HG03378 (cell line): ENCODE measurements around the gene MAGI2.
"Not testable (repeated sequence)": the region's sequence is repeated elsewhere in the genome, so short reads cannot be mapped to it uniquely, and the experiment has no call there.

Experiments
- ATAC-seq: cut with Tn5 transposase; IDR thresholded peaks from one replicate; pipeline ENCODE4 v1.9.1; 2021; ENCODE audit warnings: mild to moderate bottlenecking, moderate library complexity; ENCODE audit not compliant: unreplicated experiment

The MAGI2 gene

DNA sequence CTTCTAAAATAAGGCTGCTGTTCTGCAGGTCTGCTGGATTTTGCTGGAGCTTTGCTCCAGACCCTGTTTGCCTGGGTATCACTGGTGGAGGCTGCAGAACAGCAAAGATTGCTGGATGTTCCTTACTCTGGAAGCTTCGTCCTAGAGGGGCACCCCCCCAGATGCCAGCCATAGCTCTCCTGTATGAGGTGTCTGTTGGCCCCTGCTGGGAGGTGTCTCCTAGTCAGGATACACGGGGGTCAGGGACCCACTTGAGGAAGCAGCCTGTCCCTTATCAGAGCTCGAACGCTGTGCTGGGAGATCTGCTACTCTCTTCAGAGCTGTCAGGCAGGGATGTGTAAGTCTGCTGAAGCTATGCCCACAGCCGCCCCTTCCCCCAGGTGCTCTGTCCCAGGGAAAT is 382.3 kb downstream of the MAGI2 start:
- not testable (repeated sequence) for ATAC-seq

DNA sequence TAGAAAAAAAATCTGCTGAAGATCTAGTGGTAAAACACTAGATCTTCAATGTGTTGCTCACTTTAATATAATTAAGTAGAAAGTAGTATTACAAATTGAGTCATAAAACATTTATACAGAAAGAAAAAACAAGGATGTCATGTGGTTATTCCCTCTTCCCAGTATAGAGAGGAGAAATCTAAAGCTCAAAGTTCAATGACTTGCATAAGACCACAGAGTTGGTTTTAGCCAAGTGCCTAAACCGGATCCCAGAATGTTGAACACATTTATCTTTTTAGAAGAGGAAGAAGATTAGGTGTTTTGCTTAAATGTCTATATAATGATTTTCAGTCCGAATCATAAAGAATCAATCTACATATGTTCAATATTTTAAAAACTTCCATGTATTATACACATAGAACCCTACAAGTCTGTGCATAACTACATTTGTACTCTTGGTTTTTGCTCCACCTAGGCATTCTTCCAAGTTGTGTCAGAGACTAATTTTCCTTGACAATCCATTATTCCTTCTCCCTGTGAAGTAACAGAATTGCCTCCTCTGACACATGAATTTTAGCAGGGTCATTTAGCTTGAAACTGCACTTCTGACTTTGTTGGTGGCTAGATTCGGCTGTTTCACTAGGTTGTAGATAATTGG is 389.2 kb downstream of the MAGI2 start:
- no peak for ATAC-seq

DNA sequence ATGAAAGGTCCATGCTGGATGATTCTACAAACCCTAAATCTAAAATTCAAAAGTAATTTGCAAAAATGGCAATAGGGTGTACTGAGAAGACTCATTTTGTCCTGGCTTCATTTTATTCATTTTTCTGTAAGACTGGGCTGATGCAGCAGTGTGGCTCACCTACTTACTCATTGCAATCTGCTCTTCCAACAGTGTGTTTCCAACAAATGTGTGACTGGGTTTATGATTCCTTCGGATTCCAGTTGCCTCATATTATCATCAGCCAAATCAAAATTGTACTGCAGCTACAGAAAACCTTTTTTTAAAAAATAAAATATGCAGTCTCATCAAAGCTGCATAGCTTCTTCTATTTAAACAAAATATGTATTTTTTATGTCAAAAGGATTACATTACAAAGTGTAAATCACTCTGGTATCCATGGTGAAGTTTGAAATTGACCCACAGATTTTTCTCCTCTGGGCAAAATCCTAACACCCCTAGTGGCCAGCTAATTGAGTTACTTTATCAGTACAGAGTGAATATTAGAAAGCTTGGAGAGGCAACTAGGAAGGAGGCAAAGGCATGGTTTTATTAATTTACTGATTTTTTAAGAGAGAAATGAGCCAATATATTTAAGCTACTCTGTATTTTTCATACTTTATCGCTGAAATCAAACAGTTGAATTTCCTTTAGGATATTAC is 390.3 kb downstream of the MAGI2 start:
- no peak for ATAC-seq

DNA sequence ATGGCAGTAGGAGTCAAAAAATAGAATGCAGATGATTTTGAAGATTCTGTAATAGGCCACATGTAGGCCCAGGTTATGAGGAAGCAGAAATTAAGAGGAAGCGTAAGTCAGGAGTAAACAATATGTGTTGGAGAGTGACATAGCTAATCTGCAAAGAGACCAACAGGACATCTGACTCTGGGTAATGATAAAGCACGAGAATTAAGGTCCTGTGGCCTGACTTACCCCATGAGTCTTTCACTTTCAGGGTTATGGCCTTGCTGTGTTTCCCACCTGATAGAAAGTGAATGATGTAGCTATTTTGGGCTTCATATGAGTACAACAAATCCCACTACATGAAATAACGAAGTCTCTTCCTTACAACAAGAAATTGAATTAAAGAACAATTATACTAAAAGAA is 393.0 kb downstream of the MAGI2 start:
- ATAC-seq, result no peak

DNA sequence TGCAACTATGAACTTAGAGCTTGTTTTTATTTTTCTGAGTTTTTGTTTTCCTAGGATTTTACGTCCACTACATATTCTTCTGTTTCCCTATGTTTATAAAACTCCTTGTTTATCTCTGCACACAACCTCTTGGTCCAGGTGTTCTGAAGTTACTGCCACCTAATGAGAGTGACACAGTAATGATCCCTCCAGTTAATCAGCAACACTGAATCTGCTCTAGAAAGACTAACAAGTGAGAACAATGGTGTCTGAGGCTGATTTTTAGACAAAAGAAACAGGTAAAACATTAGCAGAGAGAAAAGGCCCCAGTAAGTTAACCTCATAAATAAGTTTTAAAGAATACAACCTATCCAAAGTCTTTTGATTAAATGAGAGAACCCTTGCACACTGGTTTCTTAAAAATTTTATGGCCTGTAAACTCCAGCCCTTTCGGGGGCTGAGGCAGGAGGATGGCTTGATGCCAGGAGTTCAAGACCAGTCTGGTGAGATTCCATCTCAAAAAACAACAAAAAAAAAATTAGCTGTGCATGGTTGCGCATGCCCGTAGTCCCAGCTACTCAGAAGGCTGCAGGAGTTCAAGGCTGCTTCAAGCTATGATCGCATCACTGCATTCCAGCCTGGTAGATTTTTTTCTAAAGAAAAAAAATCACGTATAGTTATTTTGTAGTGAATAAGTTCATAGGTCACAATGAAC is 397.6 kb downstream of the MAGI2 start:
- ATAC-seq, result no peak

DNA sequence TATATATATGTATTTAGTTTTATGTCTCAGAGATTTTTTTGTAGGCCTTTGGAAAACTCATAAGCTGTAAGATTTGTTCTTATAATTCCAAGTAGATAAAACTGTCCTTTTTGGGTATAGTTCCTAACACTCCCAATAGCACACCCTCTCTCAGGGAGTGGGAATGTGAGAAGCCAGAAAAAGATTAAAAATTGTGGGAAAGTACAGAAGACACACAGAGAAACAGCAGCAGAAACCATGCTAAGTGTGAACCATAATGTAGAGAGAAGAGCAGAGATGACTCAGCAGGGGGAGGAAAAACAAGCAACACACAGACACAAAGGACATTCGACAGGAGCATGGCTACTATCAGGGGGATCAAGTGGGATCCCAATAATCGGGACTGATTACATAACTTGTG is 401.6 kb downstream of the MAGI2 start:
- no peak for ATAC-seq

DNA sequence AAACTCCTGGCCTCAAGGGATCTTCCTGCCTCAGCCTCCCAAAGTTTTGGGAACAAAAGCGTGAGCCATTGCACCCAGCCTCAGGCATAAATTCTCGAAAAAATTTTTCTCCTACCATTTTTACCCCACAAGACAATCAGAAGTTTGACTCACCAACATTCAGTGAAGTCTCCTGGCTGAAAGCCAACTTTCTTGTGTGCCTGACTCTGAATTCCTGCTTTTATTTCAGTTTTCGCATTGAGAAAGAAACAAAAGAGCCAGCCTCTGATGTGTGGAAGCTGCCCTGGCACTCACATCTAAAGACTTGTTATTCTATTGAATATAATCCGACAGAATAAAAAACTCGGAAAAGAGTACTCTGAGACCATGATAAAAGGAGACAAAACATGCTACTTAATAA is 402.9 kb downstream of the MAGI2 start:
- ATAC-seq, result no peak

DNA sequence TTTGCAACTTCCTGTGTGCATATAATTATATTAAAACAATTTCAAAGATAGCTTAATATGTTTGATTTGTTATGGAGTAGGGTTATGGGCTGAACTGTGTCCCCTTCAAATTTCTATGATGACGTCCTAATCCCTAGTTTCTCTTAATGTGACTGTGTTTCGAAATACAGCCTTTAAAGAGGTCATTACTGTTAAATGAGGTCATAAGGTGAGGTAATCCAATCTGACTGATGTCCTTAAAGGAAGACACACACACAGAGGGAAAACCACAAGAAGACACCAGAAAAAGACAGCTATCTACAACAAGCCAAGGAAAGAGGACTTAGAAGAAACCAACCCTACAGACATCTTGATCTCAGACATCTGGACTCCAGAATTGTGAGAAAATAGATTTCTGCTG is 407.4 kb downstream of the MAGI2 start:
- no peak for ATAC-seq

DNA sequence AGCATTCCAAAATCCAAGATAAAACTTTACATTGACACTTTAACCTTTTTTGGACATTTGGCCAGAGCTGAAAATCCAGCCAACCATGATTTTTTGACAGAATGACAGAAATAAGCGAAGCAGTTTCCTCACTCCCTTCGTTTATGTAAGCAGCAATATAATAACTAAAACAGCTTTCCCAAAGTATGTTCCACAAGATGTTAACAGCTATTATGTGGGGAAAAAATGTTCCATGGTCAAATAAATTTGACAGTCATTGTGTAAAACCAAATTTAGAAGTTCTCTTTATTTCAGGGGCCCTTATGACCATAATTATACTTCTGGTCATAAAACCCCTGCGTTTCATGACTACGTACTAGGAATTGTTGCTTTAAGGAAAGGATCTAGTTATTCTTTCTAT is 416.5 kb downstream of the MAGI2 start:
- no peak for ATAC-seq

DNA sequence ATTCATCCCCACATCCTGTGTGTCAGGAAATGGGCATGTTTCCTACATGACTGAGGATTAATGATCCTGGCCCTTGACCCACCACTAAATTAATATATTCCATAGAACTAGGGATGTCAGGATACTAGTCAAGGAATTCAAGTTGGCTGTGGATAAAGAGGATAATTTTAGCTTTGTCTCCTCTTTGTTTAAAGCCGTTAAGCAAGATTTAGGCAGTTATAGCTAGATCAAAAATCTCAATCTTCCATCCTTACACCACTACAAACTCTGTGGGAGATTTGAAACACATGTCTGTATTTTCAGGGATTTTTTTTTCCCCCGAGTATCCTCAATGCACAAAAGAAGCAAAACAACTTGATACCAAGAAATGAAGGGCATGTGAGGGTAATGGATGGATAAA is 417.1 kb downstream of the MAGI2 start:
- no peak for ATAC-seq

DNA sequence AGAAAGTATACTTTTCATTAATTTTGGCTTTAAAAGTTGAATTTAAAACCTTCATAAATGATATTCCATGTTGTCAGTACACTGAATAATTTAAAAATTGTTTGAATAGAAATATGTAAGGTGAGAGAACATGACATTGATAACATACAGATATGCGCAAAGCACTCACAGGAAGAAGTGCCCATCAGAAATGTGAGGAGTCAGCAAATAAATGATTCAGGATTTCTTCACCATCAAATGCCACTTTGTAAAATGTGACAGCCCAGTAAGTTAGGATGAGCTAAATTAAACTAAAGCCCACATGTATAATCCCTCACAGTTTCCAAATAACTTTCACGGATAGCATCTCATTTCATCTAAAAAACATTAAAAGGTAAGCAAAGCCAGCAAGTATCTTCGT is 417.6 kb downstream of the MAGI2 start:
- no peak for ATAC-seq

DNA sequence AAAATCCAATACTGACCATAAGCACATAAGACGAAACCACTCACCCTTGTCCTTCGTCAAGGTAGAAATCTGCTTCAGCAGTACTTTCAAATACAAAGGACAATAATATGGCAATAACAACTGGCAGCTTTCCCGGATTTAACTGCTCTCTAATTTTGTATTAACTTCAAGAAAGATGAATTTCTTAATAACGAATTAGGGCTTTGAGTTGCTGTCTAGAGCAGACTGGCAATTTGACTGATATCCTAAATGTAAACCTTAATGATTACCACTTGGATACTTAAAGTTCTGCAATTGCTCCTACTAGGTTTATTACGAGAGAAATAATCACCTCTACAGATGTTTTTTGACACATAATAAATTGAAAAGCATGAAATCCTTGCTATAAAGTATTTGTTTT is 418.7 kb downstream of the MAGI2 start:
- ATAC-seq, result no peak

DNA sequence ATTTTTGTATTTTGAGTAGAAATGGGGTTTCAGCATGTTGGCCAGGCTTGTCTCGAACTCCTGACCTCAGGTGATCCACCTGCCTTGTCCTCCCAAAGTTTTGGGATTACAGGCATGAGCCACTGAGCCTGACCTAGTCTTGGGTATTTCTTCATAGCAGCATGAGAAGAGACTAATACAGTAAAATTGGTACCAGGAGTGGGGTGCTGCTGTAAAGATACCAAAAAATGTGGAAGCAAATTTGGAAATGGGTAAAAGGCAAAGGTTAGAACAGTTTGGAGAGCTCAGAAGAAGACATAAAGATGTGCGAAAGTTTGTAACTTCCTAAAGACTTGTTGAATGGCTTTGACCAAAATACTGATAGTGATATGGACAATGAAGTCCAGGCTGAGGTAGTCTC is 433.8 kb downstream of the MAGI2 start:
- not testable (repeated sequence) for ATAC-seq

DNA sequence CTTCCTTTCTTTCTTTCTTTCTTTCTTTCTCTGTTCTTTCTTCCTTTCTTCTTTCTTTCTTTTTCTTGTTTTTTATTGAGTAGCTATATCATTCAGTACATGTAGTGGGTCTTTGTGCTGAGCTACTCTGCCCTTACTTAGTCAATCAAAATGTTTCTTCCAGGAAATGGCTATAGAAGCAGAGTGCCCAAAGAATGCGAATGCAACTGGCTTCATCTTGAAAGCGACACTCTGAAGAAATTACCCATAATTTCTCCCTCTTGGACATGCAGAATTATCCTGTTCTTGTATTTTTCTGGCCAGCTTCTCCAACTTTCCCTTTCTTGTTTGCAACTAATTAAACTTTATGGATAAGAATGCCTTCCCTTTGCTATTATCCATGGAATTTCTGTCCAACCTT is 441.5 kb downstream of the MAGI2 start:
- ATAC-seq, result no peak

DNA sequence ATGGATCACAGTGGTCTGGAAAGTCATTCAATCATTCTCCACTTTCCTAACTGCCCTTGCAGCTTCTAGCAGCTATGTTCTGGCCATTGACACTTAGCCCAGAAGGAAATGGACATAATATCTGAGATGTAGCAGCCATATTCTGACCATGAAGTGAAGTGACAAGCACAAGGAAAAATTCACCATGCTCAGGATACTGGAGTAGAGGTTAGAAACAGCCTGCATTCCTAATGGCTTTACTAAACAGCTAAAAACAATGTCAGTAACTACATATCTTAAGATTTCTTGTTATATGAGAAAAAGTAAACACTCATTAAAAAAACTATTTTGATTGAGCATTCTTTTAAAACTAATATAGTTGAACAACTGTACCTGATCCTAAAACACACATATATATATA is 443.8 kb downstream of the MAGI2 start:
- ATAC-seq, result no peak

DNA sequence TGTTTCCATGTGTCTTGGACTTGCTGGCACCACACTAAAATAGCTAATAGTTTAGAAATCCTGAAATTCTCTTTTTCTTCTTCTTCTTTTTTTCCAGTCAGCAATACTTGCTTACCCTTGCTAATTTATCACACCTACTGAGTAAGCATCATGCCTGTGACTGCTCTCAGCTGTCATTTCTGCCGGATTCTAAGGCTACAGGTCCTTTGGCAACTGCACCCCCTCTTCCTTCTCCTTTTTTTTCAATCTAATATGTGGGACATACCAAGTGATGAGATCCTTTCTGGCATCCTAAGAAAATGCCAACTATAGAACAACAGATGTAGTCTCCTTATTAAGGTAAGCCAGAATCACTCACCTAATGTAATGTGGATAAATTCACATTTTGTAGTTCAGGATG is 444.7 kb downstream of the MAGI2 start:
- no peak for ATAC-seq

DNA sequence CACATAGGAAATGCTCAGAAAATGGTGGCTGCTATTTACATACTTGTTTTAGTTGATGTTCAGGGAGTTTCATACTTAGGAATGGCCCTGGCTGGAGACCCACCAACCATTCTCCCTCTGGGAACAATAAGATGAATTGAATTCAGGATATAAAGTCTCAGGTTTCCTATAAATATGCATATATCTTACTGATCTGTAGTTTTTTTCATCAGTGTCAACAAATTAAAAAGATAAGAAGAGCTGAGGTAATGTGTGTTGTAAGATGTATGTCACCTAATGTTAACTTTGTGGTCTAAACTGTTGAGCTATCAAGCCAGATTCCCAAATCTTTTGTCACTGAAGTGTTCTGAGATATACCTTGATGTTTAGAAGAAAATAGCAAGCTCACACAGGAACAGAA is 457.5 kb downstream of the MAGI2 start:
- no peak for ATAC-seq

DNA sequence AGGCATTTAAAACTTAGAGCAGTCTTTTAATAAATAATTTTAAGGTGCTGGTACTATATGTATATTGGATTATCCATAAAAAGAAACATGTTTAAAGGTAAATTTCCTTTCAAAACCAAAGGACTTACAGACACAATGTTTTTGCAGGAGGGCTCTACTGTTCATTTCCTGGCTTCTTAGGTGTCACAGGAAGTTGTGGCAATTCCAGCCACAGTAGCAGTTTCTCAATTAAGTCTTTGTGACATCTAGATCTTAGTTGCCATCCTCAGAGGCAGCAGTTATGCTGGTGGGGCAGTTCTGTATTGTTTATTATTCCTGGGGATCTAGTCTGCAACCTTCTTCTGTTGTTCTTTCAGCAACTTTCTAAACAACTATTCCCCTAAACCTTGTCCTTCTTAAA is 460.1 kb downstream of the MAGI2 start:
- no peak for ATAC-seq

DNA sequence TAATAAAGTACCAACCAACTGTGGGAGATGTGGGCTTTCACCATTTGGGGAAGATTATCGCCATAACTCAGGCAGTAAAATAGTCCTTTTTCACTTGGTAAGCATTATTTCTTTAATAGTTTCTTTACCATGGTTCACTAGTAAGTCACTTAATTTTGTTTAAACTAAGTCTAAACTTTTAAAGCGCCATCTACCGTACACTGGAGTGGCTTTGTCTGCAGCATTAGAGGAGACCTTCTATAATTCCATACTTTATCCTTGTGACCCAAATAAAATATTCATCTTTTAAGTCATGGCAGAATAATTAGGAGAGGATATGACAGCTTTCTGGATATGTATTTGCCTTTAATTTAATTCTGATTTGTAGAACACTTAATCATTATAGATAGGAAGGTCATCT is 468.0 kb downstream of the MAGI2 start:
- no peak for ATAC-seq

DNA sequence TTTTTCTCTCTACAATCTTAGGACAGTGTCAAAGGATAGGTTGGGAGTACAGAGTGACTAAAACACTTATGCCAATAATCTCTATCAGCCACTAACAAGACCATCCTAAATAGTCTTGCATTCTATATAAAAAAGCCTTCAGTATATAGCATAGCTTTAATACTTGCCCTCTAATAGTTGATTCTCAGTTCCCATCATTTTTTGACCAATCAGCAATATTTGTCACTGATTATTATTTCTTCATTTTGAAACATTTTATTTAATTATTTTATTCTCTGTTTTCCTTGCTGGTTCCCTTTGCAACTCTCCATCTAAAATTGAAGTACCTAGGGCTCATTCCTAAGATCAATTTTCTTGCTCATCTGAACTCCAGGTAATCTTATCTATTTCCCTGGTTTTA is 470.0 kb downstream of the MAGI2 start:
- ATAC-seq, result no peak

DNA sequence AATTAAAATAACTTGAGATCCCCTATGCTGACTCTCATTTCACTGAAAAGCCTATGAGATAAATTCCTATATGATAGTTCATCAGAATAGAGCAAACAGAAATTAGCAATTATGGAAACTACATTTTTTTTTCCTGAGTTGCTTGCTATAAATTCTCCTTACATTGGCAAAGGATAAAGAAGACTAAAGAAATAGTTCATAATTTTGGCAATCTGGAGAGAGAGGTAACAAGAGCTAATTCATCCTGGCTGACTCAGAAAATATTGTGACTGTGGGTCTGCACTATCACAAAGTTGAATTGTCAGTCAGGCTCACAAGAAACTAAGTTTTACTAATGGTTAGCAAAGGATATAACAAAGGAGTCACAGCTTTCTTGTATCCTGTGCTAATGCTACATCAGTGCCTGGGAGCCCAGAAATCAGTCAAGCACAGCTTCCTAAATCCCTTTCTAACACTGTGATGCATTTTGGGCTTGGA is 483.0 kb downstream of the MAGI2 start:
- ATAC-seq, result no peak

DNA sequence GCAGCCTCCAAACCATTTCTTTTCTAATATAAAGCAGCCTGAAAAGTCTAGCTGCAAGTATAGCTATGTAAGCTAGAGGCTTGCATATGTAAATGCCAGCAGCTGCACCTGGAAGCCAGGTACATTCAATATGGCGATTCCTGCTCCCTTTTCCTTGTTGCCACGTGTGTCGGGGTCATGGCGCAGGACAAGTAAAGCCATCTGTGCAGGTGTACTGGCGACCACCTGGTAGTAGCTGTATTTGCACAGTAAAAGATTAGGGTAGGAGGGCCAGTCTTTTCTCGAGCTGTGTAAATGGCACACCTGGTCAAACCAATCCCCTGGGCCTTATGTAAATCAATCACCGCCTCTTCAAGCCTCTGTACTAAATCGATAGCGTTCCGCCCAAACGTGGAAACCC is 484.5 kb downstream of the MAGI2 start:
- ATAC-seq, result no peak
